ENCODE measurements around the gene TXNDC8. TPM values are rescaled to one million over a fixed set of nuclear protein-coding genes. Genes with fewer than 3 reads are reported as not detected.

Gene TXNDC8
- total and polyA plus RNA-seq, 2 of the 13 experiments (the other 11 are each of a cell fraction or from before 2014, with no cell fraction given): not detected

DNA sequence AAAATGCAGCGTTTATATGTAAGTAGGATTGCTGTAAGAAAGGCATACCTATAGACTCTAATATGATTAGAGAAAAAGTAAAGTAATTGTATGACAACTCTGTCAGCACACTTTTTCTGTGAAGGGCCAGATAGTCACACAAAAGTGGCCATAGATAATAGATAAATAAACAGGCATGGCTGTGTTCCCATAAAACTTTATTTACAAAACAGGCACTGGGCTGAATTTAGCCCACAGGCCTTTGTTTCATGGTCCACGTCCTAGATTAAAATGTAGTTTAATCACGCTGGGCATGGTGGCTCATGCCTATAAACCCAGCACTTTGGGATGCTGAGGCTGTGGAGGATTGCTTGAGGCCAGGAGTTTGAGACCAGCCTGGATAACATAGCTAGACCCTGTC is 8.7 kb upstream of the TXNDC8 start:
- in situ Hi-C loops (cut with HindIII; ENCODE audit: extremely low pct_ligation_motif_present, low pct_unique_long_range_greater_than_20kb): no loop called here
- Histone ChIP-seq H2AFZ (ENCODE audit: low read length) (no peak overlapping the region), H3K4me3 (replicated peaks in 1 of 3; ENCODE audit: insufficient read depth in 1 of 3, low read depth in 2 of 3, low read length in 3 of 3) (no peak overlapping the region), H3K79me2 (ENCODE audit: insufficient read depth, low read length) (no peaks in the 10 kb centered on the region), H3K4me1 (ENCODE audit: insufficient read depth, low read length) (no peaks in the 10 kb centered on the region), H3K27me3 (ENCODE audit: control insufficient read depth in 1 of 2, insufficient read depth in 2 of 2, low read length in 2 of 2) (no peaks in the 10 kb centered on the region), H3K36me3 (replicated peaks in 1 of 2; ENCODE audit: control insufficient read depth in 1 of 2, insufficient read depth in 2 of 2, low read length in 2 of 2) (no peaks in the 10 kb centered on the region), H4K20me1 (ENCODE audit: insufficient read depth, low read length) (no peaks in the 10 kb centered on the region), H3K9me3 (ENCODE audit: low read length) (no peaks in the 10 kb centered on the region), H3K4me2 (ENCODE audit: low read depth, low read length) (no peak overlapping the region), H3K27ac (ENCODE audit: extremely low read length, insufficient read depth, low read length) (no peak overlapping the region), H3K9ac (ENCODE audit: insufficient read depth, low read depth, low read length) (no peak overlapping the region)
- ATAC-seq: no peak
- WGBS (ENCODE audit: low lambda C conversion rate): 10% methylated on average over 3 of the region's 3 CpGs
- POLR2A ChIA-PET: no interaction called here
- TF ChIP-seq AKAP8 (CRISPR knock-in tag; IDR thresholded peaks at IDR 0.05) (no peak), ZNF749 (CRISPR knock-in tag; IDR thresholded peaks at IDR 0.05; ENCODE audit: borderline replicate concordance) (no peak), DNMT3B (CRISPR knock-in tag; conservative IDR thresholded peaks at IDR 0.05) (no peak)
- TF ChIP-seq, protein P1, sequence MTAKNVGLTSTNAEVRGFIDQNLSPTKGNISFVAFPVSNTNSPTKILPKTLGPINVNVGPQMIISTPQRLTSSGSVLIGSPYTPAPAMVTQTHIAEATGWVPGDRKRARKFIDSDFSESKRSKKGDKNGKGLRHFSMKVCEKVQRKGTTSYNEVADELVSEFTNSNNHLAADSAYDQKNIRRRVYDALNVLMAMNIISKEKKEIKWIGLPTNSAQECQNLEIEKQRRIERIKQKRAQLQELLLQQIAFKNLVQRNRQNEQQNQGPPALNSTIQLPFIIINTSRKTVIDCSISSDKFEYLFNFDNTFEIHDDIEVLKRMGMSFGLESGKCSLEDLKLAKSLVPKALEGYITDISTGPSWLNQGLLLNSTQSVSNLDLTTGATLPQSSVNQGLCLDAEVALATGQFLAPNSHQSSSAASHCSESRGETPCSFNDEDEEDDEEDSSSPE (CRISPR knock-in tag; IDR thresholded peaks at IDR 0.05): no peak
- no TSS peak for BruUV-seq (replicated peaks)
- FAIRE-seq: no peak
- DNase-seq (ENCODE audit: low spot score): no peak
- CTCF ChIA-PET (ENCODE audit: low intra/inter-chr PET ratio, low total read pairs): no interaction called here
- intact Hi-C loops (cut with micrococcal nuclease; ENCODE audit: unreplicated experiment): no loop called here

DNA sequence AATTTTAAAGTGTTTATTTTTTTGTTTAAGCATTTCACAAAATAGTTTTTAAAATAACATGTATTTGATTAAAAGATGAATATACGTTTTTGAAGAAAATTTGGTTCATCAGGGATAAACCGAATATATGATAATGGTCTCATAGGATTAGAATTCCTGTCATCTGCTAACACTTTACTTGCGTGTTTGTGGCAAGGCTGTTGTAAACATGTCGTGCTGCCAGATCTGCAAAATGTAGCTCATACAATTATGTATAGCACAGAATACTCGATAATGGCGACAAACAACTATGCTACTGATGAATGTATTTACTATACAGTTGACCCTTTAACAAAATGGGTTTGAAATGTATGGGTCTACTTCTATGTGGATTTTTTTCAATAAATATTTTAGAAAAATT is 7.2 kb upstream of the TXNDC8 start:
- in situ Hi-C loops (cut with HindIII; ENCODE audit: extremely low pct_ligation_motif_present, low pct_unique_long_range_greater_than_20kb): no loop called here
- Histone ChIP-seq H3K4me1 (ENCODE audit: insufficient read depth, low read length) (no peaks in the 10 kb centered on the region), H3K4me3 (replicated peaks in 1 of 3; ENCODE audit: insufficient read depth in 1 of 3, low read depth in 2 of 3, low read length in 3 of 3) (no peak overlapping the region), H4K20me1 (ENCODE audit: insufficient read depth, low read length) (no peaks in the 10 kb centered on the region), H3K79me2 (ENCODE audit: insufficient read depth, low read length) (no peaks in the 10 kb centered on the region), H3K27ac (ENCODE audit: extremely low read length, insufficient read depth, low read length) (no peak overlapping the region), H2AFZ (ENCODE audit: low read length) (no peak overlapping the region), H3K9me3 (ENCODE audit: low read length) (no peaks in the 10 kb centered on the region), H3K36me3 (replicated peaks in 1 of 2; ENCODE audit: control insufficient read depth in 1 of 2, insufficient read depth in 2 of 2, low read length in 2 of 2) (no peaks in the 10 kb centered on the region), H3K27me3 (ENCODE audit: control insufficient read depth in 1 of 2, insufficient read depth in 2 of 2, low read length in 2 of 2) (no peaks in the 10 kb centered on the region), H3K4me2 (ENCODE audit: low read depth, low read length) (no peak overlapping the region), H3K9ac (ENCODE audit: insufficient read depth, low read depth, low read length) (no peak overlapping the region)
- FAIRE-seq (no peak), DNase-seq (ENCODE audit: low spot score) (no peak), ATAC-seq (no peak)
- no peak for TF ChIP-seq TBX2 (CRISPR knock-in tag; IDR thresholded peaks at IDR 0.05; ENCODE audit: borderline replicate concordance)
- TF ChIP-seq, protein P2, sequence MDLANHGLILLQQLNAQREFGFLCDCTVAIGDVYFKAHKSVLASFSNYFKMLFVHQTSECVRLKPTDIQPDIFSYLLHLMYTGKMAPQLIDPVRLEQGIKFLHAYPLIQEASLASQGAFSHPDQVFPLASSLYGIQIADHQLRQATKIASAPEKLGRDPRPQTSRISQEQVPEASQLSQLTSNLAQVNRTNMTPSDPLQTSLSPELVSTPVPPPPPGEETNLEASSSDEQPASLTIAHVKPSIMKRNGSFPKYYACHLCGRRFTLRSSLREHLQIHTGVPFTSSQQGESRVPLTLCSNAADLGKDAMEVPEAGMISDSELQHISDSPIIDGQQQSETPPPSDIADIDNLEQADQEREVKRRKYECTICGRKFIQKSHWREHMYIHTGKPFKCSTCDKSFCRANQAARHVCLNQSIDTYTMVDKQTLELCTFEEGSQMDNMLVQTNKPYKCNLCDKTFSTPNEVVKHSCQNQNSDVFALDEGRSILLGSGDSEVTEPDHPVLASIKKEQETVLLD (CRISPR knock-in tag; IDR thresholded peaks at IDR 0.05; ENCODE audit: low read depth): no peak
- TF ChIP-seq, protein P3, sequence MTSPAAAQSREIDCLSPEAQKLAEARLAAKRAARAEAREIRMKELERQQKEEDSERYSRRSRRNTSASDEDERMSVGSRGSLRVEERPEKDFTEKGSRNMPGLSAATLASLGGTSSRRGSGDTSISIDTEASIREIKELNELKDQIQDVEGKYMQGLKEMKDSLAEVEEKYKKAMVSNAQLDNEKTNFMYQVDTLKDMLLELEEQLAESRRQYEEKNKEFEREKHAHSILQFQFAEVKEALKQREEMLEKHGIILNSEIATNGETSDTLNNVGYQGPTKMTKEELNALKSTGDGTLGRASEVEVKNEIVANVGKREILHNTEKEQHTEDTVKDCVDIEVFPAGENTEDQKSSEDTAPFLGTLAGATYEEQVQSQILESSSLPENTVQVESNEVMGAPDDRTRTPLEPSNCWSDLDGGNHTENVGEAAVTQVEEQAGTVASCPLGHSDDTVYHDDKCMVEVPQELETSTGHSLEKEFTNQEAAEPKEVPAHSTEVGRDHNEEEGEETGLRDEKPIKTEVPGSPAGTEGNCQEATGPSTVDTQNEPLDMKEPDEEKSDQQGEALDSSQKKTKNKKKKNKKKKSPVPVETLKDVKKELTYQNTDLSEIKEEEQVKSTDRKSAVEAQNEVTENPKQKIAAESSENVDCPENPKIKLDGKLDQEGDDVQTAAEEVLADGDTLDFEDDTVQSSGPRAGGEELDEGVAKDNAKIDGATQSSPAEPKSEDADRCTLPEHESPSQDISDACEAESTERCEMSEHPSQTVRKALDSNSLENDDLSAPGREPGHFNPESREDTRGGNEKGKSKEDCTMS (CRISPR knock-in tag; conservative IDR thresholded peaks at IDR 0.05): no peak
- TF ChIP-seq RARG (CRISPR knock-in tag; IDR thresholded peaks at IDR 0.05; ENCODE audit: low read depth): no peak
- no peak for TF ChIP-seq HDAC2 (CRISPR knock-in tag; IDR thresholded peaks at IDR 0.05)
- TF ChIP-seq MAFF (IDR thresholded peaks at IDR 0.05; ENCODE audit: low read depth, low read length): no peak
- ChIA-PET POLR2A (no interaction called here), CTCF (ENCODE audit: low intra/inter-chr PET ratio, low total read pairs) (no interaction called here)
- WGBS (ENCODE audit: low lambda C conversion rate): 52% methylated on average over 6 of the region's 6 CpGs
- BruUV-seq (replicated peaks): no TSS peak
- intact Hi-C loops (cut with micrococcal nuclease; ENCODE audit: unreplicated experiment): no loop called here

Data from HepG2 (cell line).